ENCODE measurements around the gene FGF7.
"Not testable (repeated sequence)": the region's sequence is repeated elsewhere in the genome, so short reads cannot be mapped to it uniquely, and the experiment has no call there.

Gene FGF7

GRCh38 chr15:49439678-49440395, 16.8 kb downstream of the FGF7 start:
- DNase-seq = no peak

- no peak for DNase-seq
Measured at GRCh38 chr15:49441356-49441755, 18.3 kb downstream of the FGF7 start.

- DNase-seq = no peak
Measured at GRCh38 chr15:49441816-49442215, 18.8 kb downstream of the FGF7 start.

GRCh38 chr15:49452595-49452994, 29.6 kb downstream of the FGF7 start:
- DNase-seq = no peak

GRCh38 chr15:49456166-49456565, 33.1 kb downstream of the FGF7 start:
- DNase-seq = no peak

GRCh38 chr15:49458145-49458544, 35.1 kb downstream of the FGF7 start:
- DNase-seq = no peak

GRCh38 chr15:49460411-49460941, 37.4 kb downstream of the FGF7 start:
- DNase-seq = no peak

- no peak for DNase-seq
Measured at GRCh38 chr15:49462232-49462844, 39.3 kb downstream of the FGF7 start.

- no peak for DNase-seq
Measured at GRCh38 chr15:49464522-49464921, 41.5 kb downstream of the FGF7 start.

- DNase-seq = no peak
Measured at GRCh38 chr15:49466119-49466518, 43.1 kb downstream of the FGF7 start.

- no peak for DNase-seq
Measured at GRCh38 chr15:49467746-49468480, 44.9 kb downstream of the FGF7 start.

GRCh38 chr15:49468481-49468839, 45.4 kb downstream of the FGF7 start:
- no peak for DNase-seq

- peak; percentile 22 for DNase-seq
Measured at GRCh38 chr15:49471248-49471647, 48.2 kb downstream of the FGF7 start.

GRCh38 chr15:49471733-49472132, 48.7 kb downstream of the FGF7 start:
- DNase-seq = no peak

- no peak for DNase-seq
Measured at GRCh38 chr15:49472338-49472737, 49.3 kb downstream of the FGF7 start.

- no peak for DNase-seq
Measured at GRCh38 chr15:49473031-49473430, 50.0 kb downstream of the FGF7 start.

GRCh38 chr15:49478021-49478420, 55.0 kb downstream of the FGF7 start:
- not testable (repeated sequence) for DNase-seq

GRCh38 chr15:49478982-49479381, 55.9 kb downstream of the FGF7 start:
- DNase-seq = not testable (repeated sequence)

- DNase-seq = not testable (repeated sequence)
Measured at GRCh38 chr15:49485401-49485800, 62.4 kb downstream of the FGF7 start.

- DNase-seq = no peak
Measured at GRCh38 chr15:49490966-49491365, 67.9 kb downstream of the FGF7 start.

- no peak for DNase-seq
Measured at GRCh38 chr15:49492151-49492550, 69.1 kb downstream of the FGF7 start.

- DNase-seq = no peak
Measured at GRCh38 chr15:49492830-49493229, 69.8 kb downstream of the FGF7 start.

- no peak for DNase-seq
Measured at GRCh38 chr15:49494842-49495241, 71.8 kb downstream of the FGF7 start.

All from stimulated activated CD4-positive, alpha-beta T cell treated with anti-CD3 and anti-CD28 coated beads, Interleukin-12 subunit alpha, Interleukin-12 subunit beta, amount 100 ng/mL, for 4 hours (primary cell).